ENCODE data around the gene GPATCH1. TPM values are rescaled to one million over a fixed set of nuclear protein-coding genes. Genes with fewer than 3 reads are reported as not detected.

GPATCH1 gene
- total RNA-seq, 2 experiments from 2014 or later = 9.8 to 10.7 TPM

- Histone ChIP-seq H3K4me3 (ENCODE audit: low read depth, low read length, poor library complexity, severe bottlenecking) (no peak overlapping the region), H3K36me3 (ENCODE audit: insufficient read depth, low read length) (peaks cover 21% of the 10 kb centered on the region), H3K4me1 (ENCODE audit: insufficient read depth, low read length, poor library complexity, severe bottlenecking) (peaks cover 4% of the 10 kb centered on the region), H3K27ac (ENCODE audit: low read depth, low read length, poor library complexity, severe bottlenecking) (no peak overlapping the region), H2AFZ (ENCODE audit: low read length) (no peak overlapping the region), H3K9me2 (ENCODE audit: insufficient read depth, low read length) (no peaks in the 10 kb centered on the region), H4K20me1 (ENCODE audit: insufficient read depth, low read length) (no peaks in the 10 kb centered on the region), H3K79me2 (ENCODE audit: insufficient read depth, low read depth, low read length) (peaks cover 8% of the 10 kb centered on the region; the same call in 1 of the 2 replicates), H3K9me3 (ENCODE audit: low read length) (no peaks in the 10 kb centered on the region), H3K4me2 (ENCODE audit: low read length) (no peak overlapping the region)
- no TSS peak for BruUV-seq (replicated peaks)
- POLR2A ChIA-PET = interaction anchor here (0.7 kb wide), 1 partner anchor 648 kb away, joined by 3 read pairs; no protein-coding TSS in a partner anchor
- DNase-seq (ENCODE audit: low spot score) = no peak
- intact Hi-C loops (cut with micrococcal nuclease; ENCODE audit: unreplicated experiment) = loop anchor here (10.0 kb wide), 1 partner anchor 112 kb away; the partner anchor contains the start of genes CEP89 and FAAP24
- CTCF ChIA-PET (ENCODE audit: unreplicated experiment) = no interaction called here
- no peak for TF ChIP-seq CTCF (conservative IDR thresholded peaks at IDR 0.05; ENCODE audit: low read length)
- TF ChIP-seq EZH2phosphoT487 (IDR thresholded peaks at IDR 0.05; ENCODE audit: borderline replicate concordance, low read depth, low read length) = no peak
Measured at GRCh38 chr19:33086955-33087354, 6.0 kb downstream of the GPATCH1 start.

- TF ChIP-seq EZH2phosphoT487 (IDR thresholded peaks at IDR 0.05; ENCODE audit: borderline replicate concordance, low read depth, low read length) (no peak), CTCF (conservative IDR thresholded peaks at IDR 0.05; ENCODE audit: low read length) (no peak)
- Histone ChIP-seq H3K27ac (ENCODE audit: low read depth, low read length, poor library complexity, severe bottlenecking) (no peak overlapping the region), H3K4me3 (ENCODE audit: low read depth, low read length, poor library complexity, severe bottlenecking) (no peak overlapping the region), H3K9me3 (ENCODE audit: low read length) (no peaks in the 10 kb centered on the region), H3K9me2 (ENCODE audit: insufficient read depth, low read length) (no peaks in the 10 kb centered on the region), H4K20me1 (ENCODE audit: insufficient read depth, low read length) (no peaks in the 10 kb centered on the region), H3K79me2 (ENCODE audit: insufficient read depth, low read depth, low read length) (no peaks in the 10 kb centered on the region), H3K4me2 (ENCODE audit: low read length) (no peak overlapping the region), H3K36me3 (ENCODE audit: insufficient read depth, low read length) (peaks cover 32% of the 10 kb centered on the region), H2AFZ (ENCODE audit: low read length) (no peak overlapping the region), H3K4me1 (ENCODE audit: insufficient read depth, low read length, poor library complexity, severe bottlenecking) (no peaks in the 10 kb centered on the region)
- intact Hi-C loops (cut with micrococcal nuclease; ENCODE audit: unreplicated experiment) = loop anchor here (10.0 kb wide), 1 partner anchor 114 kb away; the partner anchor contains the start of genes CEP89 and FAAP24
- DNase-seq (ENCODE audit: low spot score) = no peak
- no TSS peak for BruUV-seq (replicated peaks)
- ChIA-PET CTCF (ENCODE audit: unreplicated experiment) (no interaction called here), POLR2A (no interaction called here)
Measured at GRCh38 chr19:33089010-33089409, 8.0 kb downstream of the GPATCH1 start.

- no peaks in the 10 kb centered on the region for H3K9me2 ChIP-seq (ENCODE audit: insufficient read depth, low read length)
- CTCF ChIA-PET (ENCODE audit: unreplicated experiment) = no interaction called here
Measured at GRCh38 chr19:33090179-33090578, 9.2 kb downstream of the GPATCH1 start.

More at GRCh38 chr19:33090179-33090578, 9.2 kb downstream of the GPATCH1 start:
- no peak overlapping the region for H3K27ac ChIP-seq (ENCODE audit: low read depth, low read length, poor library complexity, severe bottlenecking)
- H2AFZ ChIP-seq (ENCODE audit: low read length) = no peak overlapping the region
- no peaks in the 10 kb centered on the region for H3K4me1 ChIP-seq (ENCODE audit: insufficient read depth, low read length, poor library complexity, severe bottlenecking)
- H3K36me3 ChIP-seq (ENCODE audit: insufficient read depth, low read length) = peaks cover 41% of the 10 kb centered on the region
- no peak for DNase-seq (ENCODE audit: low spot score)
- intact Hi-C loops (cut with micrococcal nuclease; ENCODE audit: unreplicated experiment) = no loop called here
- no peaks in the 10 kb centered on the region for H3K9me3 ChIP-seq (ENCODE audit: low read length)
- no peak for TF ChIP-seq EZH2phosphoT487 (IDR thresholded peaks at IDR 0.05; ENCODE audit: borderline replicate concordance, low read depth, low read length)
- TF ChIP-seq CTCF (conservative IDR thresholded peaks at IDR 0.05; ENCODE audit: low read length) = no peak
- no peak overlapping the region for H3K4me2 ChIP-seq (ENCODE audit: low read length)
- no peaks in the 10 kb centered on the region for H4K20me1 ChIP-seq (ENCODE audit: insufficient read depth, low read length)
- BruUV-seq (replicated peaks) = no TSS peak
- no peak overlapping the region for H3K4me3 ChIP-seq (ENCODE audit: low read depth, low read length, poor library complexity, severe bottlenecking)
- POLR2A ChIA-PET = interaction anchor here (0.7 kb wide), 1 partner anchor 805 kb away, joined by 5 read pairs; no protein-coding TSS in a partner anchor
- H3K79me2 ChIP-seq (ENCODE audit: insufficient read depth, low read depth, low read length) = no peaks in the 10 kb centered on the region

Measured in OCI-LY7 (cell line).